ENCODE measurements around the gene ANKFY1. TPM values are rescaled to one million over a fixed set of nuclear protein-coding genes. Genes with fewer than 3 reads are reported as not detected.

The ANKFY1 gene
- total and polyA plus RNA-seq, 9 of the 15 experiments (the other 6 are each of a cell fraction or from before 2014, with no cell fraction given), result 4.3 to 25.6 (median 12.2) TPM

DNA sequence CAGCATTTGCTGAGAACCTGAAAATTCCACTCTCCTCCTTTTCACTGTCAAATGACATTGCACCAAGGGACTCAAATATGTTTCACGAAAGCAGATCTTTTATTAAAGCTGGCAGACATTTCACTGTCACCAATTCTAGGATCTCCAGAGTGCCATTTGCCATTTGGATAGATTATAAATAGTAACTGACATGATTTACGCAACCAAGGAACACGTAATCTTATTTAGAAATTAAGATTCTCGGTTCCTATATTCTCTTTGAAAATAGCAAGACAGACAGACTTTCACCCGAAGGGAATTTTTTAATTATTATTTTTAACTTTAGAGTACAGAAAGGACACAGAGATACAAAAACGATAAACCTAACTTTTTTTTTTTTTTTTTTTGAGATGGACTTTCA is 49.6 kb downstream of the ANKFY1 start:
- no peaks in the 10 kb centered on the region; a peak in 1 of 5 replicates for H3K4me1 ChIP-seq (replicated peaks in 1 of 2; ENCODE audit: control insufficient read depth in 2 of 2, insufficient read depth in 2 of 2, low read length in 2 of 2)
- H3K36me3 ChIP-seq (ENCODE audit: control insufficient read depth, insufficient read depth, low read length), result peaks cover 37% of the 10 kb centered on the region; the same call in 2 of the 3 replicates
- H3K9me1 ChIP-seq (ENCODE audit: control insufficient read depth, insufficient read depth, low read length), result no peaks in the 10 kb centered on the region
- no peak for TF ChIP-seq ZNF239 (CRISPR knock-in tag; IDR thresholded peaks at IDR 0.05)
- no peak for TF ChIP-seq CTBP1 (IDR thresholded peaks at IDR 0.05; ENCODE audit: borderline replicate concordance)
- TF ChIP-seq, protein P1, sequence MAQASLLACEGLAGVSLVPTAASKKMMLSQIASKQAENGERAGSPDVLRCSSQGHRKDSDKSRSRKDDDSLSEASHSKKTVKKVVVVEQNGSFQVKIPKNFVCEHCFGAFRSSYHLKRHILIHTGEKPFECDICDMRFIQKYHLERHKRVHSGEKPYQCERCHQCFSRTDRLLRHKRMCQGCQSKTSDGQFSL (CRISPR knock-in tag; IDR thresholded peaks at IDR 0.05), result no peak
- TF ChIP-seq, protein P1 (tag; IDR thresholded peaks at IDR 0.05), result no peak
- TF ChIP-seq SMAD2 (IDR thresholded peaks at IDR 0.05; ENCODE audit: low read depth, low read length), result no peak
- H3K9me3 ChIP-seq (replicated peaks; ENCODE audit: control insufficient read depth, insufficient read depth, low read depth, low read length), result no peaks in the 10 kb centered on the region
- CTCF ChIA-PET (ENCODE audit: low intra/inter-chr PET ratio), result interaction anchor here (4.0 kb wide), 1 partner anchor 198 kb away, joined by 60 read pairs; no protein-coding TSS in a partner anchor
- no peak overlapping the region for H3K4me2 ChIP-seq (ENCODE audit: insufficient read depth, low read length)
- 95% methylated on average over 5 of the region's 6 CpGs for WGBS (ENCODE audit: insufficient coverage, low coverage, missing lambda C conversion rate)
- FAIRE-seq (no peak), ATAC-seq (no peak), DNase-seq (ENCODE audit: extremely low read depth in 1 of 4, low spot score in 3 of 4) (no peak)
- no TSS peak for BruUV-seq (replicated peaks)
- intact Hi-C loops (cut with micrococcal nuclease), result no loop called here
- POLR2A ChIA-PET, result no interaction called here
- no peak overlapping the region for H3K9ac ChIP-seq (ENCODE audit: insufficient read depth in 1 of 2, low read depth in 2 of 2, low read length in 2 of 2)
- H3K27ac ChIP-seq (ENCODE audit: extremely low read depth, low read depth, low read length), result no peak overlapping the region
- H3K4me3 ChIP-seq, result no peak overlapping the region
- no peaks in the 10 kb centered on the region for H3K27me3 ChIP-seq (ENCODE audit: control insufficient read depth in 2 of 2, insufficient read depth in 2 of 2, low read length in 2 of 2)
- peaks cover 7% of the 10 kb centered on the region; the same call in 2 of the 3 replicates for H3K79me2 ChIP-seq (ENCODE audit: control insufficient read depth, insufficient read depth, low read length)
- in situ Hi-C loops (cut with MboI), result no loop called here
- H4K20me1 ChIP-seq (replicated peaks; ENCODE audit: control insufficient read depth, insufficient read depth, low read length), result no peaks in the 10 kb centered on the region
- H2AFZ ChIP-seq (ENCODE audit: low read depth, low read length), result no peak overlapping the region

DNA sequence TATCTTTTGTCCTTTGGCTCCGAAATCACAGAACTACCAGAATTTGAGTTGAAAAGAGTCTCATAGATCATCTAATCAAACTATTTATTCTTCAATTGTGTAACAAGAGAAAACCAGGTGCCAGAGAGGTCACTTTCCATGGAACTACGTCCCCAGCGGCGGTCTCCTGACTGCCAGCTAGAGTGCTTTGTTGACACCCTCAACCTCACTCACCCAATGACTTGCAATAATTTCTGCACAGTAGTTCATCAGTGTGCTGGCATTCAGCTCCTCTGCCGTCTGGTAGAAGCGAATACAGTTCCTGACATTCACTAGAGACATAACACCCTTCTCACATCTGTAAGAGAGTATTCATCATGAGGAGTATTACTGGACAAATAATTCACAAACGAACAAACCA is 54.2 kb downstream of the ANKFY1 start:
- H3K9ac ChIP-seq (ENCODE audit: insufficient read depth in 1 of 2, low read depth in 2 of 2, low read length in 2 of 2), result no peak overlapping the region
- H2AFZ ChIP-seq (ENCODE audit: low read depth, low read length), result no peak overlapping the region
- H3K4me2 ChIP-seq (ENCODE audit: insufficient read depth, low read length), result no peak overlapping the region
- intact Hi-C loops (cut with micrococcal nuclease) (no loop called here), in situ Hi-C loops (cut with MboI) (loop anchor here (10.0 kb wide), 1 partner anchor 205 kb away; no protein-coding TSS in a partner anchor)
- no peaks in the 10 kb centered on the region for H3K9me1 ChIP-seq (ENCODE audit: control insufficient read depth, insufficient read depth, low read length)
- no peak for DNase-seq (ENCODE audit: extremely low read depth in 1 of 4, low spot score in 3 of 4)
- peaks cover 53% of the 10 kb centered on the region; the same call in 2 of the 3 replicates for H3K36me3 ChIP-seq (ENCODE audit: control insufficient read depth, insufficient read depth, low read length)
- no peaks in the 10 kb centered on the region for H3K9me3 ChIP-seq (replicated peaks; ENCODE audit: control insufficient read depth, insufficient read depth, low read depth, low read length)
- ChIA-PET POLR2A (interaction anchor here (0.6 to 0.7 kb wide), 2 partner anchors 9 to 82 kb away, joined by 3 read pairs; no protein-coding TSS in a partner anchor), CTCF (ENCODE audit: low intra/inter-chr PET ratio) (no interaction called here)
- 97% methylated on average over 7 of the region's 7 CpGs for WGBS (ENCODE audit: insufficient coverage, low coverage, missing lambda C conversion rate)
- no peak for ATAC-seq
- H3K4me1 ChIP-seq (replicated peaks in 1 of 2; ENCODE audit: control insufficient read depth in 2 of 2, insufficient read depth in 2 of 2, low read length in 2 of 2), result no peaks in the 10 kb centered on the region
- 0 out of 2 replicates have a peak, but pooled peaks cover 3% of the 10 kb centered on the region for H4K20me1 ChIP-seq (replicated peaks; ENCODE audit: control insufficient read depth, insufficient read depth, low read length)
- no peaks in the 10 kb centered on the region for H3K27me3 ChIP-seq (ENCODE audit: control insufficient read depth in 2 of 2, insufficient read depth in 2 of 2, low read length in 2 of 2)
- no peak for FAIRE-seq
- H3K79me2 ChIP-seq (ENCODE audit: control insufficient read depth, insufficient read depth, low read length), result peaks cover 5% of the 10 kb centered on the region; the same call in 2 of the 3 replicates
- no peak overlapping the region for H3K4me3 ChIP-seq
- H3K27ac ChIP-seq (ENCODE audit: extremely low read depth, low read depth, low read length), result no peak overlapping the region
- no TSS peak for BruUV-seq (replicated peaks)
- TF ChIP-seq KDM5B (IDR thresholded peaks at IDR 0.05; ENCODE audit: insufficient replicate concordance, low read depth, low read length) (no peak), SLC30A9 (CRISPR knock-in tag; IDR thresholded peaks at IDR 0.05) (no peak), SOX6 (IDR thresholded peaks at IDR 0.05) (no peak), ARHGAP35 (IDR thresholded peaks at IDR 0.05; ENCODE audit: partially characterized antibody) (no peak), NR2F6 (CRISPR knock-in tag; IDR thresholded peaks at IDR 0.05) (no peak), HNRNPH1 (optimal IDR thresholded peaks at IDR 0.05; ENCODE audit: low read depth, low read length) (no peak), TCF7 (IDR thresholded peaks at IDR 0.05; ENCODE audit: borderline replicate concordance) (no peak)
- TF ChIP-seq, protein P2, sequence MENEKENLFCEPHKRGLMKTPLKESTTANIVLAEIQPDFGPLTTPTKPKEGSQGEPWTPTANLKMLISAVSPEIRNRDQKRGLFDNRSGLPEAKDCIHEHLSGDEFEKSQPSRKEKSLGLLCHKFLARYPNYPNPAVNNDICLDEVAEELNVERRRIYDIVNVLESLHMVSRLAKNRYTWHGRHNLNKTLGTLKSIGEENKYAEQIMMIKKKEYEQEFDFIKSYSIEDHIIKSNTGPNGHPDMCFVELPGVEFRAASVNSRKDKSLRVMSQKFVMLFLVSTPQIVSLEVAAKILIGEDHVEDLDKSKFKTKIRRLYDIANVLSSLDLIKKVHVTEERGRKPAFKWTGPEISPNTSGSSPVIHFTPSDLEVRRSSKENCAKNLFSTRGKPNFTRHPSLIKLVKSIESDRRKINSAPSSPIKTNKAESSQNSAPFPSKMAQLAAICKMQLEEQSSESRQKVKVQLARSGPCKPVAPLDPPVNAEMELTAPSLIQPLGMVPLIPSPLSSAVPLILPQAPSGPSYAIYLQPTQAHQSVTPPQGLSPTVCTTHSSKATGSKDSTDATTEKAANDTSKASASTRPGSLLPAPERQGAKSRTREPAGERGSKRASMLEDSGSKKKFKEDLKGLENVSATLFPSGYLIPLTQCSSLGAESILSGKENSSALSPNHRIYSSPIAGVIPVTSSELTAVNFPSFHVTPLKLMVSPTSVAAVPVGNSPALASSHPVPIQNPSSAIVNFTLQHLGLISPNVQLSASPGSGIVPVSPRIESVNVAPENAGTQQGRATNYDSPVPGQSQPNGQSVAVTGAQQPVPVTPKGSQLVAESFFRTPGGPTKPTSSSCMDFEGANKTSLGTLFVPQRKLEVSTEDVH (IDR thresholded peaks at IDR 0.05; ENCODE audit: low read depth, partially characterized antibody), result no peak

Data from K562 (cell line).